HEK293T (cell line): ENCODE measurements around the gene BCL2L11.

ENCODE experiments used
- CTBP1 ChIP-seq: fragments of 450-650 bp; IDR thresholded peaks from 2 replicates; pipeline ENCODE4 v1.6.1; 2016; ENCODE audit warnings: borderline replicate concordance
- FOXA1 ChIP-seq: fragments of 450-650 bp; IDR thresholded peaks from 2 replicates; pipeline ENCODE4 v1.6.1; 2016; ENCODE audit warnings: mild to moderate bottlenecking
- FOXK2 ChIP-seq: fragments of 450-650 bp; IDR thresholded peaks from 2 replicates; pipeline ENCODE4 v1.6.1; 2016; ENCODE audit warnings: mild to moderate bottlenecking
- FOXM1 ChIP-seq: fragments of 450-650 bp; IDR thresholded peaks from 2 replicates; pipeline ENCODE4 v1.6.1; 2017; ENCODE audit warnings: mild to moderate bottlenecking, borderline replicate concordance
- NFRKB ChIP-seq: fragments of 450-650 bp; IDR thresholded peaks from 2 replicates; pipeline ENCODE4 v1.6.1; 2016; ENCODE audit warnings: mild to moderate bottlenecking, moderate library complexity

DNA sequence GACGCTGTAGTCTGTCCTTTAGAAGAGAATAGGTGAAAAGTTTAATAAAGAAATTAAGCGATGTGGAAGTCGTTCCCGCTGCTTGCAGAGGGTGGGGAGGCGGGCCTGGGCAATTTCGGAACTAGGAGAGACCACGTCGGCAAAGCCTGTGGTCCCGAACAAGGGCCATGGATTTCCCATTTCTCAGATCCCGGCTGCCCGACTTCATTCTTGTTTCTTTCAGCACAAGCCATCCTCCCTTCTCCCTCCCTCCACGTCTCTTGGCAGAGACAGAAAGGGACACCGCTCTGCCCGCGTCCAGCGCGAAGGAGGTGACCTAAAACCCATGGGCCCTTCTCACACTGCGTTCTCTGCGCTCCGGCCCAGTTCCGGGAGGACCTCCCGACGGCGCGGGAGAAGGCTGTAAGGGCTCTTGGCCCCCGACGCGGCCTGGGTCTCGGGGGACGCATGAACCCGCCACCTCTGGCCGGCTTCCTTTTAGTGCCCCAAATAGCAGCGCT is 2.2 kb upstream of the BCL2L11 start:
- no peak for TF ChIP-seq NFRKB
- TF ChIP-seq FOXM1 = no peak
- no peak for TF ChIP-seq FOXA1
- TF ChIP-seq FOXK2 = no peak
- no peak for TF ChIP-seq CTBP1
